Activated CD4-positive, CD25-positive, alpha-beta regulatory T cell (primary cell): ENCODE measurements around the gene CSNK1A1L.

ENCODE experiments used
- DNase-seq, 4 experiments: peaks; one replicate each; lab custom pipeline; 2025; lab: John Stamatoyannopoulos, UW

Gene CSNK1A1L

DNA sequence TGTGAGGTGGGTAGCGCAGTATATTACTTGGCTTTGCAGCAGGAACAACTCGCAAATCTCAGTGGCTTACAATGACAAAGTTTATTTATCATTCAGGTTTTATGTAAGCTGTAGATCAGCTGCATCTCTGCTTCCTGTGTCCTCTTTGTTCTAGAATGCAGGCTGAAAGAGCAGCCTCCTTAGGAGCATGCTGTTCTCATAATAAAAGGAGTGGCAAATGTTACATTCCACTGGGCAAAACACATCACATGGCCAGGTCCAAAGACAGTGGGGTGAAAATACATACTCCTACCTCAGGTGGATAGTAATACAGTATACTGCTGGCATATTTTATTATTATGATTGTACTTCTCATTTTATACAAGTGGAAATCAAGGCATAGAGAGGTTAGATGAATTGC is 1.2 kb upstream of the CSNK1A1L start:
- no peak for DNase-seq

DNA sequence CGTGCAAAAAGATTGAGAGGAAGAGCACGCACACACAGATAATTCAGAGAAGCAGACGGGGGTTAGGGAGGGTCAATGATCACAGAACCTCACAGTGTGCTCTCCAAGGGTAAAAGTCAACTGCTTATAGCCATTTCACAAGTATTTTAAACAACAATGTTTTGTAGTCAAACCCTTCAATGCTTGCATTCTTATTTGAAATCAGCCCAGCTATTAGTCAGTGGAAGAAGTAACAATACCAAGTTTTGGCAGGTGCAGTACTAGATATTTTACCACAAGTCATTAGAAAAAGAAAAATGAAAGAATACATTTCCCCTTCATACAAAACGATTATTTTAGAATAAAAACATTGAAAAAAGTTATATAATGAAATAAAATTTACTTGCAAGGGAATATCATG is 2.6 kb downstream of the CSNK1A1L start:
- DNase-seq: no peak

DNA sequence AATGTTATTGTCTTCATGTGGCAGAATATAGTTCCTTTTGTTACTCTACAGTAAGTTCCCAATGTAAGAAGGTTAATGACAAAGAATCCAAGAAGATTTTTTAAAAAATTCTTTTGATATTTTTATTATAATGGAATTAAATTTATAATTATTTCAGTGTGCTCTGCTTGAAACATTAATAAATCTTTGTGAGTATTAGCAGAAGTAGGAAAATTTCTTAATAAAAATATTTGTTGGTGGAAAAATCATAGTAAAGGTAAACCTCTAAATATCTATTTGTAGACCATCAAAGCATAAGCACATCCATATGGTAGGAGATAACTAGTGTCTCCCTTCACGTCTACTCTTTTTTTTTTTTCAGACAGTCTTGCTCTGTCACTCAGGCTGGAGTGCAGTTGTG is 4.3 kb downstream of the CSNK1A1L start:
- DNase-seq: no peak

DNA sequence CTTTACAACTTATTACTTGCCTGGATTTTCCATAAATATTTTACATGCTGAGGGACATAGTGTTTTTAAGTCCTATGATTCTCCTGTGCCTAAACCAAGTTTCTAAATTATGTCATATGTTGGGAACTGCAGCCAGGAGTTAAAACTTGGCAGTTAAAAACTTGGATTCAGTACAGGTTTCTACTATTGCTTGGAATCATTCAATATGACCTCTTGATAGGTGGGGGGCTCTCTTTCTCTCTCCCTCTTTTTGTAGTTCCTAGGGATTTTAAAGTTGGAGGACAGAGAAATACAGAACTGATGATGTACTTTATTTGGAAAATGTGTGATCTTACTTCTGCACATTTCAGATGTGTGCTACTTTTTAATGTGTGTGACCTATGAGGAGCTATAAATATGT is 4.7 kb downstream of the CSNK1A1L start:
- no peak for DNase-seq

DNA sequence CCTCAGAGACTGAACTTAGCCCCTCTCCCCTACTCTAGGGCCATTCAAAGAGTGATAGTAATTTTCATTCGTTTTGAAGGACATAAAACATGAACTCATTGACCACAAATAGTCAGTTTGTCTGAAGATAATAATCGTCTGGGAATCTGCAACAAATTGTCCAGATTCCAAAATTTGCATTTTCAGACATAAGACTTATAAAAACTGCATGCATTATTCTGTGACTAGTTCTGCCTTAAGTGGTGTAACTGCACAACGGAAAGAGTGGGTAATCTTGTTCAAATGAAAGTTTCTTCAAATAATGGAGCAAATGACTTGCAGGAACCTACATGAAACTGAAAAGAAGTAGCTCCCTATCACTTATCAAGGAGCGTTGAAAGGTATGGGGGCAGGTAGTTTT is 8.4 kb downstream of the CSNK1A1L start:
- no peak for DNase-seq

DNA sequence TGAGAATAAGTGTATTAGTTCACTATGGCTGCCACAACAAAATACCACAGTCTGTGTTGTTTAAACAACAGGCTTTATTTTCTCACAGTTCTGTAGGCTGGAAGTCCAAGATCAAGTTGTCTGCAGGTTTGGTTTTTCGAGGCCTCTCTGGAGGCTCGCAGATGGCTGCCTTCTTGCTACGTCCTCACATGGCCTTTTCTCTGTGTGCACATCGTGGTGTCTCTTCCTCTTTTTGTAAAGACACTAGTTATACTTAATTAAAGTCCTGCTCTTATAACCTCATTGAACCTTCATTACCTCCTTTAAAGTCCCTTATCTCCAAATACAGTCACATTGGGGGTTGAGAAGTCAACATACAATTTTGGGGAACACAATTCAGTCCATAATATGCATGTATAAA is 10.6 kb downstream of the CSNK1A1L start:
- no peak for DNase-seq

DNA sequence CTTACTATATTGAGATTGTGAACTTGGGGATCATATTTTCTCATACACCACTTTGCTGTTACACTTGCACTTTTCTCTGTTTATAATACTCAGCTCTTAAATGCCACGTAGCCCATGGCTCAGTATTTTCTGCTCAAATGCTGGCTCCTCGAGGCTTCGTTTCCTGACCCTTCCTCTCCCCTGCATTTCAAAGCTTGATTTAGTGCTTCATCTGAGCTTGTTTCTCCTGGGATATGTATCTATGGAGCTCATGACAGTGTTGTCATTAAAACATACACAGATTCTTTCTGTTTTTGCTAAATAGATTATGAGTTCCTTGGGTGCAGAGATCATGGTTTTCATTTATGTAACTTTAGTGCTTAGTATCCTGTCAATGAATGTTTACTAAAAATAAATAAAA is 11.4 kb downstream of the CSNK1A1L start:
- DNase-seq: no peak

DNA sequence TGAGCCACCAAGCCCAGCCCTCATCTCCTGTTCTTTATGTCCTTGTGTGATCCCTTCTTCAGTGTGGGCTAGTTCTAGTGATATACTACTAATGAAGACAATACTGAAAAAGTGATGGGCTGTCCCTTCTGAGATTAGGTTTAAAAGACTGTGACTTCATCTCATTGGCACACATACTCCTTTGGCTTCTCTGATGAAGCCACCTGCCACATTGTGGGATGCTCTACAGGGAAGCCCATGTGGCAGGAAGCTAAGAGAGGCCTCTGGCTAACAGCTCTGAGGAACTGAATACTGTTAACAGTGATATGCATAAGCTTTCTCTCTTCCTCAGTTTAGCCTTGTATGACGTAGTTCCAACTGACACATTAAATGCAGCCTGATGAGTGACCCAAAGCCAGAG is 13.6 kb downstream of the CSNK1A1L start:
- DNase-seq: no peak

DNA sequence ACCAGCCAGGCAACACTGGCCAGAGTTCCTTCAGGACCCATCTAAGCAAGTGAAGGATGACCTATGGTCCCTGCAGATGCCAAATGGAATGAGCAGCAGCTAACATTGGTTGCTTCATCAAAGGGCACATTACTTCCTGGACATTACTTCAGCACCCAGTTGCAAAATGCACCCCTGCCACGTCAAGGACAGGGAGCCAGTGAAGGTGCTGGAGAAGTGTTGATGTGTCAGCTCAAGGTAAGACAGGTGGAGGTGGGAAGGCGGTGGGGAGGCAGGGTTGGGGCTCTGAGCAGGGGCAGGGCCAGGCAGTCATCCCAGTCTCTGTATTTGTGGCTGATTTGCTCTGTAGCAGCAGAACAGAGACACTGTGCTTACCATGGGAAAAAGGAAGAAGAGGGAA is 14.6 kb downstream of the CSNK1A1L start:
- DNase-seq: no peak

DNA sequence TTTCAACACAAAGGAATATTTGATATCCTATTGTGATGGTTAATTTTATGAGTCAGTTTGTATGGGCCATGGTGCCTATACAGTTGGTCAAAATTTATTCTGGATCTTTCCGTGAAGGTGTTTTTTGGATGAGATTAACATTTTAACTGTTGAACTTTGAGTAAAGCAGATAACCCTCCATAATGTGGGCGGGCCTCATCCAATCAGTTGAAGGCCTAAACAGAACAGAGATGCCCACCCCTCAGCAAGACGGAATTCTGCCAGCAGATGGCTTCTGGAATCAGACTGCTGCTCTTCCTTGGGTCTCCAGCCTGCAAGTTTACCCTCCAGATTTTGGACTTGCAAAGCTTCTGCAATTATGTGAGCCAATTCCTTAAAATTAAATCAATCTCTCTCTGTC is 16.0 kb downstream of the CSNK1A1L start:
- no peak for DNase-seq

DNA sequence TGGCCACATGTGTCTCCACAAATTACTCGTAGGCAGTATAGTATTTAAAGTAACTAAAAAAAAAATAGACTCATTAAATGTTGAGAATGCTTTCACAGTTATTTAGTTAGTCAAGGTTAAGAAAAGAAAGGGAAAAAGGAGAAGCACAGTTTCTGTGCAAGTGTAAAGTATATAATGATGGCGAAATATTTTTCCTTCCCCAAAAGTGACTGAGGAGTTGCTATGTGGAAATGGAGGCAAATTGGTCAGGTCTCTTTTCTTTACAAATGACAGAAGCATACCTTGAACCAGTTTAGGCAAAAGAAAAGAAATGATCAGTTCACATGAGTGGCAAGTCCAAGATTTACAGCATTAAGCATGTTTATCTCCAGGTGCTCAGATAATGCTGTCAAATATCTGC is 18.0 kb downstream of the CSNK1A1L start:
- no peak for DNase-seq

DNA sequence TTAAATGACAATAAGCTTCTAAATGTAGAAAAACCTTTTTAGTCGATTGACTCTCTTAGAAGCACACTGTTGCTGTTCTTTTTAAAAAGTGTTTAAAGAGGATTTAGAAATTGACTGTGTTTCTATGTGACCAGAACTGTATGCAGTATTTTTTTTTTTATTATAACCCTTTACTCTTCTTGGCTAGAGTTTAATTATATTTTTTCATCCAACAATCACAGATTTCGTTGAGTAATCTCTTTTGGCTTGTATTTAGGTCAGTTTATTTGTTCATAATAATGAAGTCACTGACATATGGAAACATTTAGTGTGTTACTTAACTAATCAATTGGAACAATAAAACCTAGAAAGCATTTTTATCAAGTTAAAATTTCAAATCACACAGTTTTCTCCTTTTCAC is 19.9 kb downstream of the CSNK1A1L start:
- no peak for DNase-seq

DNA sequence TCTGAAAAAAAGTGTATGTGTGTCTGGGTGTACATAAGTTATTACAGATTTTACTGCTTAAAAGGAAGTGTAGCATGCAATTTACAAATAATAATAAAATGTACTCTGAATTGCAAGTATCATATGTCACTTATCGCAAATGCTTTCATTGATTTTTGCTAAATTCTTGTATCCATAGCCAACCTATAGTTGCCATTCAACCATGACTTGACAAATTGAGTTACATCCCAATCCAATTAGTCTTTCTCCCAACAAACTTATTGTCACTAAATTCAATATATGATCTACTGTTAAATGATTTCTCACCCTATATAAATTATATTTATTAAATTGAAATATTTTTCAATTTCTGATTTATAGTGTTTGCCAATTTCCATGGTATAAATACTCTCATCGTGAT is 28.6 kb downstream of the CSNK1A1L start:
- no peak for DNase-seq

DNA sequence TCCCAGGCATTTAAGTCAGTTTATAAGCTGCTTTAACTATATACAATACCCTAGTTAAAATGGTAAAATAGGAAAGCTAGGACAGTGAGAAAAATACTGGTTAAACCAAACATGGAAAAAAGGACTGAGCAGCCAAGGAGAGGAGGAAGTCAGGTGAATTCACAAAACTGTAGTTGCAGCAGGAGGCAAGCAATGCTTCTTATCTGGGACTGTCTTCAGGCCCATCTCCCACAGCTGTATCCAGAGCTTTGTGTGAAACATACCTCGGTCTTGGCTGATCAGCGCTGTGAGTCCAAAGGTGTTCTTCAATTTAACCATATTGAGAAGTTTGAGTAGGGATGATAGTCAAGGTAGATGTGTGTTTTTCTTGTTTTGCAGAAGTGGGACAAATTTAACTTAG is 30.3 kb downstream of the CSNK1A1L start:
- no peak for DNase-seq

DNA sequence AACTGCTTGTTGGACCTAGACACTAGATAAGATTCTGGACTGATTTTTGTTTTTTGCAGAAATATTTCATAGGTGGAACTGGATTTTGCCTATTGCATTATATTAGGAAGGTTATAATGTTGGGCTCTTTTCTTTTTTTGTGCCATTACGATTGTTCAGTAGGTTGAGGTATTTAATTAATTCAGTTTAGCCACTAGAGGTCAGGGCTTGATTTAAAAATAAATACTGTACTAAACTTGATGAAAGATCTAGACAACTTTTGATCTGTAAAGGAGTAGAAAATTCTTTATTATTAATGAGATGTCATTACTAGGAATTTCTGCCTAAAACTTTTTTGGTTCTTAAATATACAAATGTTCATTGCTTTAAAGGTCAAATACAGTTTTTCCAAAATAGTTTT is 30.8 kb downstream of the CSNK1A1L start:
- no peak for DNase-seq

DNA sequence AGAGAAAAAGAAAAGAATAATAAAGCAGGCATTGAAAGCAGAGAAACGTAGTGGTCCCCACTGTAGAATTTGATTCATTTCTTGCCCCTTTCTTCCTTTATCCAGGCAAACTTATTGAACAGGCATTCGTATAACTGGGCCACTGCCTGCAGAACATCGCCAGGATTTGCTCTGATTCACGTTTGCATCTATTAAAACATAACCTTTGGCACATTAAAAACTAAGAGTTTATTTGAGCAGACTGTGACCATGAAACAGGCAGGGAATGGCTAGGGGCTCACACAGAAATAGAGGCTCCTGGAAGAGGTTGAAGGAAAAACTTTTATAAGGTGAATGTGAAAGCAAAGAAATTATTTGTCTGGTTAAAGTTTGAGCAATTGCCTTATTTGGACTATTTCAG is 33.4 kb downstream of the CSNK1A1L start:
- DNase-seq: no peak

DNA sequence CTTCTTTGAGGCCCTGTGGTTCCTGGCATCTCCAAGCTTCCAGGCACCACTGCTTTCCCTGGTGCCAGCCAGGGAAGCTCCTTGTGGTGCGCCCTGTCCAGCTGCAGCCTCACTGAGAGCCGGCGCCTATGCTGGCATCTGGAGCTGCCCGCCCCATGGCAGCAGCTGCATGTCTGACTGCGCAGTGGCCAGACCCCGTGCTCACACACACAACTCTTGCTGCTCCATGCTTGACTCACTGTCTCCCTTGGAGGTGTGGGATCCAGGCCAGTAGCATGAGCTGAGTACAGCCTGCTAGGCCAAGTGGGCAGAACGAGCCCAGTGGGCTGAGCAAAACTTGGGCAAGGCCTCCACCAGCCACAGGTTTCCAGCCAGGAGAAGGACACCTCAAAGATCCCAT is 34.5 kb downstream of the CSNK1A1L start:
- no peak for DNase-seq

DNA sequence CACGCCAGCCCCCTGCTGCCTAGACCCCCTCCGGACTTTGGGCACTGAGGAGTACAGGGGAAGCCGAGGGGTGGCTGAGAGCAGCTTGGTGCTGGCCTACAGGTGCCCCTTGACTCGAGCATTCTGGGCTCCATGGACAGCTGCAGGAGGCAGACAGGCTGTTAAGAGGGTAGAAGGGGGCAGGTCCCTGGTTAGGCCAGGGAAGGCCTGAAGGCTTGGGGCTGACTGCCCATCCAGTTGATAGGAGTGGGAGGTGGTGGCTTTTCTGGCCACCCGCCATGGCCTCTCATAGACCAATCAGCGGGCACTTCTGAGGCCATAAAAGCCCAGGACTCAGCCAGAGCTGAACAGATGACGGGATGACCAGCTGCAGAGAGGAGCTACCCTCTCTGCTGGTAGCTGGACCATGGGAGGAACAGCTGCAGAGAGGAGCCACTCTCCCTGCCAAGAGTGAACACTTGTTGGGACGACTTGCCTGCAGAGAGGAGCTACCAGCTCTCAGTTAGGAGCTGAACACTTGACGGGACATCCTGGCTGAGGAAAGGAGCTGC is 35.2 kb downstream of the CSNK1A1L start:
- no peak for DNase-seq

DNA sequence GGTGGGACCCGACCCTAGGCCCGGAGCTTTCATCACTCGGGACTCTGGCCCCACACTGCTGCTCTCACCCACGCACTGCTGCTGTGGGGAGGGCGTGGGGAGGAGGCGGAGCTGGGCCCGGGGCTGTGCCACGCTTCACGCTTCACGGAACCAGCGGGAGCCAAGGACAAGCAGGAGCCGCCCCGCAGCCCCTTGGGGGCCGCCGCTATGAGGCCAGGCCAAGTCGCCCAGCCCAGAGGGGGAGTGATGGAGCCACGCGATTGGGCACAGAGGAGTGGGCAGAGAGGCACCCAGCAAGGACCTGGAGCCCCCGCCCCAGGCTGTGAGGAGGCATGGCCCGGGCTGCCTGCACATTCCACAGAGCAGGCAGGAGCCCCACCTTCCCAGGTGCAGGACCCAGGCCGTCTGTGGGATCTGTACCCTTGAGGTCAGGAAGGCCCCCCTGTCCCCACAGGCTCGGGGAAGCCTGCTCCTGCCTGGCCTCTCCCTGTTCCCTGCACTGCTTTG is 35.8 kb downstream of the CSNK1A1L start:
- DNase-seq: no peak

DNA sequence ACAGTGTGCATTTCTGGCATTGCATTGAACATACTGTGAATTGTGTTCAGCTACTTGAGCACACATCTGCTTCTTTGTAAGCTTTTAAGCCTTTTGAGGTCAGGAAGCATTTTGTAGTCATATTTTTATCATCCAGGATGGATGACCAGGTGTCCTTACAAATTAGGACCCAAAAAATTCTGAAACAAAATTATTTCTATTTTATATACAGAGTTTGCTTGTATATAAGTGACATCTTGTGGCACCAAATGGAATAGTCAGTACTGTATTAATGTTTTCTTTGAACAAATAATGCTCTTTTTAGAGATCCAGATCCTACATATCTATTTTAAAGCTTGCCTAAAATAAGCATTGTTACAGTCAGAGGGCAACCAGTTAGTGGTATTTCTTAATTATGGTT is 36.5 kb downstream of the CSNK1A1L start:
- DNase-seq: no peak

DNA sequence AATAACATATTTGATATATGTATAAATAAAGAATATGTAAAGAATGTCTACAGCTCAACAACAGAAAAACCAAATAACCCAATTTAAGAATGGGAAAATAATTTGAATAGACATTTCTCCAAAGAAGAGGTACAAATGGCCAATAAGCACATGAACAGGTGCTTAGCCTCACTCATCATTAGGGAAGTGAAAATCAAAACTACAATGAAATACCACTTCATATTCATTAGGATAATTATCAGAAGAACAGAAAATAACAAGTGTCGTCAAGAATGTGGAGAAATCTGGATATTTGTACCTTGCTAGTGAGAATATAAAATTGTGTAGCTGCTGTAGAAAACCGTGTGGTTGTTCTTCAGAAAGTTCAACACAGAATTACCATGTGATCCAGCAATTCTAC is 37.6 kb downstream of the CSNK1A1L start:
- DNase-seq: no peak

DNA sequence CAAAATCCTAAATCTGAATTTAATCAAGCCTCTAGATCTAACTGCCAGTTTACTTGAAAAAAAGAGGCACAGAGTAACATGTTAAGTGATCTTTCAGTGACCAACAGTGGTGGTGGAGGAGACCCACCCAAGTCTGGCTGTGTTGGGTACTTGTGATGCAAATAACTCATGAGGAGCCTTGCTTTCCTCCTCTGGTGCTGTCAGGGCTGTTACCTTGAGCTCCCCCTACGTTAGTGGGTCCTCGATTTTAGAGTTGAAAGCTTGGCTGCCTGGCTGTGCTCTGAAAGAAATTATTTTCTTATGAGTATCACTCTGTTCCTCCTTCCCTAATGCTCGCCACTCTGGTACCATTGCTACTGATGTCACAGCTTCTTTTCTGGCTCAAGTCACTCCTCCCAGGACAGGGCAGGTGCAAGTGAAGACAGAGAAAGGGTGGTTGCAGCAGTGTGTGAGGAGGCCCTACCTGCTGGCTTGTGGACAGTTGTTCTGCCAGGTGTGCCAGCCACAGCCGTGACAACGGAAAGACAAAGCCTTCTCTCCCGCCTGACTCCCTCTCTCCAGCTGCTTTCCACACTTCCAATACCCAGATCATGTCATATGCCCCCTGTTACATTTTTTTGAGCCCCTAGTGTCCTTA is 39.5 kb downstream of the CSNK1A1L start:
- DNase-seq: no peak

DNA sequence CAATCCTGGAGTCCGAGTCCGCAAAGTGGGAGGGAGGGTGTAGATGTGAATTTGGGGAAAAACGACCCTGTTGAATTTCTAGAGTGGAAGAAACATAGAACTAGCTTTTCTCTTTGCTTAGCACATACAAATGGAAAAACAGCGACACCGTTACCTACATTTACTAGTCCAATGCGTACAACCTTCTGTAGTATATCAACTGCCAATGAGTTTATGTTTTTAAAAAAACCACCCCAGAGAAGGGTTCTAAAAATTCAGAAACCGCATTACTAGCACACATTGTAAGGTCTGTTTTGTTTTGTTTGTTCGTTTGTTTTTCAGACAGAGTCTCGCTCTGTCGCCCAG is 45.6 kb downstream of the CSNK1A1L start:
- DNase-seq: no peak
